Osteoblast (primary cell): ENCODE results near the gene PDGFB. TPM values are rescaled to one million over a fixed set of nuclear protein-coding genes. Genes with fewer than 3 reads are reported as not detected.

ENCODE experiments used
- DNase-seq: peaks from one replicate; pipeline ENCODE4 v3.0.0; 2011; ENCODE audit warnings: low spot score, mixed read lengths; ENCODE audit not compliant: insufficient read length; ENCODE audit errors: missing footprints
- H2AFZ ChIP-seq: 2 replicates; pipeline ENCODE4 v1.6.0; 2011; ENCODE audit warnings: mild to moderate bottlenecking, low read length
- H3K27ac ChIP-seq: 2 replicates; pipeline ENCODE4 v1.5.1; 2011; ENCODE audit warnings: mild to moderate bottlenecking, low read depth, low read length, moderate library complexity
- H3K27me3 ChIP-seq: 2 replicates; pipeline ENCODE4 v1.6.0; 2012; ENCODE audit warnings: mild to moderate bottlenecking, control low read depth, inconsistent platforms, low read length, moderate library complexity; ENCODE audit not compliant: insufficient read depth
- H3K36me3 ChIP-seq: 2 replicates; pipeline ENCODE4 v1.5.1; 2011; ENCODE audit warnings: mild to moderate bottlenecking, low read length, control low read depth, moderate library complexity; ENCODE audit not compliant: insufficient read depth
- H3K4me1 ChIP-seq: 2 replicates; pipeline ENCODE4 v1.5.1; 2011; ENCODE audit warnings: mild to moderate bottlenecking, low read length, control low read depth, moderate library complexity; ENCODE audit not compliant: insufficient read depth
- H3K4me2 ChIP-seq: 2 replicates; pipeline ENCODE4 v1.6.0; 2011; ENCODE audit warnings: mild to moderate bottlenecking, low read length; ENCODE audit not compliant: insufficient read depth
- H3K4me3 ChIP-seq: fragments of 200-600 bp; sonication (generic); 3 replicates; pipeline ENCODE4 v1.5.1; 2012; ENCODE audit warnings: mild to moderate bottlenecking, low read length, inconsistent platforms; ENCODE audit not compliant: insufficient read depth
- H3K79me2 ChIP-seq: 2 replicates; pipeline ENCODE4 v1.6.0; 2012; ENCODE audit warnings: mild to moderate bottlenecking, low read length, control low read depth, inconsistent platforms; ENCODE audit not compliant: insufficient read depth
- H3K9me3 ChIP-seq: 2 replicates; pipeline ENCODE4 v1.5.1; 2011; ENCODE audit warnings: low read depth, low read length, control low read depth
- H4K20me1 ChIP-seq: 2 replicates; pipeline ENCODE4 v1.6.0; 2012; ENCODE audit warnings: mild to moderate bottlenecking, low read length, control low read depth; ENCODE audit not compliant: insufficient read depth
- total RNA-seq: library from RNA; depleted of rRNA; stranded (reverse); fragments of >200 nt; gene quantifications from 2 replicates; pipeline ENCODE4 v1.2.3, GENCODE V29; 2012
- TF ChIP-seq, protein P1 (sequence below): IDR thresholded peaks from 2 replicates; pipeline ENCODE4 v1.5.1; 2011; ENCODE audit warnings: mild to moderate bottlenecking, low read depth, low read length, moderate library complexity; ENCODE audit errors: extremely low read depth

Gene PDGFB
- total RNA-seq, 1 donor, result under 0.01 TPM

DNA sequence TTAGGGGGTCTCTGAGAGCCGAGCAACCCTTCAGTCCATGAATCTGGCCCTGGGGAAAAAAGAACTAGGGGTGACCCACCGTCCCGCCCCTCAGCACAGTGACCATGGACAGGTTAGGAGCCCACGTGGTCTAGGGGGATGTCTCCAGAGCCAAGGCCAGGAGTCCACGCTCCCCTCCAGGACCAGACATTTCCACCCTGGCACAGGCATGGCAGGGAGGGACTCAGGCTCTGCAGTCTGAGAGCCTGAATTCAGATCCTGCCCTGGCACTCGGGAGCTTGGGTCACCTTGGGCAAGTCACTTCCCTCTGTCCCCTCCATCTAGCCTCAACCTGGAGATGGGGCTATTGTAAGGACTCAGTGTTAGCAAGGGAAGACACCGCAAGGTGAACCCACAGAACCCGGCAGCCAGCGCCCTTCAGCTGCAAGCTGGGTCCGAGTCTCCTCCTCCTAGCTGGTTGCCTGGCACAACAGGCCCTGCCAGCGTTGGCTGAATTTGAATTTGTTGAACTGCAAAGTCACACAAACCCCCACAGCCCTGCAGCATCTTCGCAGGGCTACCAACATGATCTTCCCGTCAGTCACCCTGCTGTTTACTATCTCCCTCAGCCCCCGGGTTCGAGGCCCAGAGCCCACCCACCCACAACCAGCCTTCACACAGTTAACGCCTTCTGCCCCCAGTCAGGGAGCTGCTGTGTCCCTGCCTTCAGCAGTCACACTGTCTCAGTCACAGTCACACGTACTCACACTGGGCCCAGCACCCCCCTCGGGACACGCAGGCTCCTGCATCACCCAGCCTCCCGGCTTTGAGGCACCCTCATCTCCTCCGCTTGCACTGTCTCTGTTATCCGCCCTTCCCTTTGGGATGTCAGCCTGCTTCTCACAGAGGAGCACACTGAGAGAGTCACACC, 603 bp upstream of the PDGFB start:
- no peak overlapping the region for H3K4me3 ChIP-seq
- H3K4me2 ChIP-seq, result no peak overlapping the region
- peaks cover 56% of the 10 kb centered on the region for H3K27me3 ChIP-seq
- H3K27ac ChIP-seq, result no peak overlapping the region
- no peaks in the 10 kb centered on the region for H3K79me2 ChIP-seq
- no peaks in the 10 kb centered on the region for H4K20me1 ChIP-seq
- DNase-seq, result no peak
- TF ChIP-seq, protein P1, sequence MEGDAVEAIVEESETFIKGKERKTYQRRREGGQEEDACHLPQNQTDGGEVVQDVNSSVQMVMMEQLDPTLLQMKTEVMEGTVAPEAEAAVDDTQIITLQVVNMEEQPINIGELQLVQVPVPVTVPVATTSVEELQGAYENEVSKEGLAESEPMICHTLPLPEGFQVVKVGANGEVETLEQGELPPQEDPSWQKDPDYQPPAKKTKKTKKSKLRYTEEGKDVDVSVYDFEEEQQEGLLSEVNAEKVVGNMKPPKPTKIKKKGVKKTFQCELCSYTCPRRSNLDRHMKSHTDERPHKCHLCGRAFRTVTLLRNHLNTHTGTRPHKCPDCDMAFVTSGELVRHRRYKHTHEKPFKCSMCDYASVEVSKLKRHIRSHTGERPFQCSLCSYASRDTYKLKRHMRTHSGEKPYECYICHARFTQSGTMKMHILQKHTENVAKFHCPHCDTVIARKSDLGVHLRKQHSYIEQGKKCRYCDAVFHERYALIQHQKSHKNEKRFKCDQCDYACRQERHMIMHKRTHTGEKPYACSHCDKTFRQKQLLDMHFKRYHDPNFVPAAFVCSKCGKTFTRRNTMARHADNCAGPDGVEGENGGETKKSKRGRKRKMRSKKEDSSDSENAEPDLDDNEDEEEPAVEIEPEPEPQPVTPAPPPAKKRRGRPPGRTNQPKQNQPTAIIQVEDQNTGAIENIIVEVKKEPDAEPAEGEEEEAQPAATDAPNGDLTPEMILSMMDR, result no peak
- no peak overlapping the region for H2AFZ ChIP-seq
- H3K4me1 ChIP-seq, result no peaks in the 10 kb centered on the region
- H3K9me3 ChIP-seq, result no peaks in the 10 kb centered on the region
- no peaks in the 10 kb centered on the region for H3K36me3 ChIP-seq

DNA sequence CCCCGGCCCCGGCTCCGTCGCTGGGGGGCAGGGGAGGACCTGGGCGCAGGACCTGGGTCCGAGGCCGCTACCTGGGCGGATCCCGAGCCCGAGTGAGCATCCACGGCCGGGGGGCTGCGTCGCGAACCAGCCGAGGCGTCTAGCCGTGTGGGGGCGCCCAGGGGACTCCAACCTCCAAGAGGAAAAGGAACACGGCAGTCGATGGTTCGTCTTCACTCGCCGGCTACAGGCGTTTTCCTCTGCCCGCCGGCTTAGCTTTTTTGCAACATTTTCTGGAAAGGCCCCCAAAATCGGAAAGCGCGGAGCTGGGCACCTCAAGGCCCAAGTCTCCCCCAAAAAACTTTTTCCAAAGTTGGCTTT, 666 bp downstream of the PDGFB start:
- Histone ChIP-seq H4K20me1 (no peaks in the 10 kb centered on the region), H3K27ac (no peak overlapping the region), H3K4me1 (no peaks in the 10 kb centered on the region), H3K4me2 (no peak overlapping the region), H3K9me3 (no peaks in the 10 kb centered on the region), H3K27me3 (peaks cover 62% of the 10 kb centered on the region), H3K36me3 (no peaks in the 10 kb centered on the region), H2AFZ (no peak overlapping the region), H3K79me2 (no peaks in the 10 kb centered on the region), H3K4me3 (no peak overlapping the region)
- TF ChIP-seq, protein P1, result no peak
- no peak for DNase-seq

DNA sequence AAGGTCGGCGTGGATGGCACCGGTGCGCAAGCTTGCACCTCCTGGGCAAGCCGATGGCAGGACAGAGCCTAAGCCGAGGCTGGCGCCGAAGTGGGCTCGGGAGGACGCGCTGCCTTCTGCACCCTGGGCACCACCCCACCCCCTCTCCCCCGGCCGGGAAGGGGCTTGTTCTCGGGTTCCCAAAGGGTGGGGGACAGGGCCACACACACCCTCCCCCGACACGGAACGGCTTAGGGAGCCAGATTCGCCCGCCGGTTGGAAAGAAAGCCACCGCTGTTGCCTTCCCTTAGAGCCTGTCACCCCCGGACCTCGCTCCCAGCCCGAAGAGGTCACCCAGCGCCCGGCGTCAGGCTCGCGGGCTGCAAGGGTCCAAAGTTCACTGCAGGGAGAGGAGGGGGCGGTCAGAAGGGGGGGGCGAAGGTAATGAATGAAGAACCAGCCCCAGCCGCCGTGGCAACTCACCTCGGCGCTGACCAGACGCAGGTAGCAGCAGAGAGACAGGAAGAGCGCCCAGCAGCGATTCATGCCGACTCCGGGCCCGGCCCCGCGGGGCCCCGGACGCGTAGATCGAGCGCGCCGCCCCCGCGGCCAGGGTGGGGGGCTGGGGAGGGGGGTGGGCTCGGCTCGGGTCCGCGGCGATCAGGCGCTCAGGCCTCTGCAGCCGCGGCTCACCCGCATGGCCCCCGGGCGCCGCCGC, 1.2 kb downstream of the PDGFB start:
- Histone ChIP-seq H3K79me2 (no peaks in the 10 kb centered on the region), H3K4me1 (no peaks in the 10 kb centered on the region), H3K36me3 (no peaks in the 10 kb centered on the region), H2AFZ (no peak overlapping the region), H3K4me3 (no peak overlapping the region), H3K9me3 (no peaks in the 10 kb centered on the region), H4K20me1 (no peaks in the 10 kb centered on the region), H3K4me2 (no peak overlapping the region), H3K27ac (no peak overlapping the region), H3K27me3 (peaks cover 63% of the 10 kb centered on the region)
- peak; percentile 93 for DNase-seq
- TF ChIP-seq, protein P1, result no peak
